K562 (cell line): Measurements from ENCODE around the gene DENR. TPM values are rescaled to one million over a fixed set of nuclear protein-coding genes. Genes with fewer than 3 reads are reported as not detected.
A peak's percentile ranks its signal among the peaks of the same experiment; 100 is the strongest.

Experiments used
- ATAC-seq: fragments of 200-7000 bp; cut with Tn5 transposase; 3 replicates; pipeline ENCODE4 v1.9.1; 2020; ENCODE audit warnings: moderate library complexity
- BruUV-seq: library from RNA; stranded (reverse); fragments of 400-500 nt; replicated peaks from 2 replicates; lab custom pipeline; 2021; lab: Mats Ljungman, UMichigan
- CTCF ChIA-PET: fragments of 300-600 bp; formaldehyde crosslinking; extraction: SDS; loops from one replicate; lab custom pipeline; 2021; ENCODE audit warnings: low intra/inter-chr PET ratio; lab: Yijun Ruan, JAX
- POLR2A ChIA-PET: fragments of 300-600, 350-650 bp; sonication (Branson Sonifier 250); formaldehyde crosslinking; extraction: SDS; loops from one replicate; lab custom pipeline; 2021; ENCODE audit warnings: antibody characterized with exemption, inconsistent platforms; lab: Yijun Ruan, JAX
- DNase-seq, 4 experiments: peaks; one replicate each; pipeline versions ENCODE4 v3.0.0 to v3.0.0-alpha.2; 2011 to 2018; ENCODE audit warnings: low spot score in 3 of 4, mixed read lengths in 3 of 4; ENCODE audit errors: extremely low read depth in 1 of 4
- FAIRE-seq: peaks from 2 replicates; lab custom pipeline; 2011; peaks lifted over from hg19 to GRCh38; lab: Jason Lieb, UNC
- H2AFZ ChIP-seq: 2 replicates; pipeline ENCODE4 v1.6.0; 2011; ENCODE audit warnings: low read depth, low read length, control low read depth, inconsistent platforms
- H3K27ac ChIP-seq: fragments of 200-600 bp; 3 replicates; pipeline ENCODE4 v1.8.0; 2011; ENCODE audit warnings: low read depth, mild to moderate bottlenecking, control low read depth, inconsistent platforms, low read length, moderate library complexity, mixed read lengths; ENCODE audit errors: extremely low read depth
- H3K27me3 ChIP-seq, 2 experiments: fragments of 300-600 bp in 1 of 2; 2 replicates in 1 of 2; 3 replicates in 1 of 2; pipeline versions ENCODE4 v1.6.0 to v1.8.0; 2011; ENCODE audit warnings: inconsistent platforms in 2 of 2, low read length in 2 of 2, mild to moderate bottlenecking in 1 of 2, mixed read lengths in 1 of 2, moderate library complexity in 1 of 2; ENCODE audit not compliant: control insufficient read depth in 2 of 2, insufficient read depth in 2 of 2
- H3K36me3 ChIP-seq: fragments of 300-600 bp; 3 replicates; pipeline ENCODE4 v1.8.0; 2011; ENCODE audit warnings: mild to moderate bottlenecking, low read length, inconsistent platforms; ENCODE audit not compliant: control insufficient read depth, insufficient read depth
- H3K4me1 ChIP-seq, 2 experiments: fragments of 200-600 bp in 1 of 2; replicated peaks in 1 of 2; 2 replicates in 1 of 2; 3 replicates in 1 of 2; pipeline versions ENCODE4 v1.5.1 to v1.8.0; 2011; ENCODE audit warnings: inconsistent platforms in 2 of 2, low read length in 2 of 2, mild to moderate bottlenecking in 1 of 2, mixed read lengths in 1 of 2, moderate library complexity in 1 of 2; ENCODE audit not compliant: control insufficient read depth in 2 of 2, insufficient read depth in 2 of 2
- H3K4me2 ChIP-seq: 2 replicates; pipeline ENCODE4 v1.6.1; 2011; ENCODE audit warnings: low read length, control low read depth, inconsistent platforms, mixed read lengths; ENCODE audit not compliant: insufficient read depth
- H3K4me3 ChIP-seq: fragments of 200-600 bp; sonication (generic), shearing (Covaris generic); 2 replicates; pipeline ENCODE4 v1.5.1; 2016; ENCODE audit warnings: control low read depth, inconsistent platforms
- H3K79me2 ChIP-seq: fragments of 200-600 bp; 3 replicates; pipeline ENCODE4 v1.8.0; 2011; ENCODE audit warnings: low read length, inconsistent platforms; ENCODE audit not compliant: control insufficient read depth, insufficient read depth
- H3K9ac ChIP-seq, 2 experiments: 2 replicates each; pipeline versions ENCODE4 v1.6.0 to v1.6.1; 2011; ENCODE audit warnings: low read depth in 2 of 2, low read length in 2 of 2, control low read depth in 1 of 2, inconsistent platforms in 1 of 2, mild to moderate bottlenecking in 1 of 2, mixed read lengths in 1 of 2; ENCODE audit not compliant: insufficient read depth in 1 of 2
- H3K9me1 ChIP-seq: one replicate; pipeline ENCODE4 v1.6.0; 2011; ENCODE audit warnings: inconsistent platforms, mild to moderate bottlenecking, low read length, moderate library complexity; ENCODE audit not compliant: control insufficient read depth, insufficient read depth
- H3K9me3 ChIP-seq: replicated peaks from 2 replicates; pipeline ENCODE4 v1.5.1; 2011; ENCODE audit warnings: low read depth, low read length, inconsistent platforms; ENCODE audit not compliant: control insufficient read depth, insufficient read depth
- H4K20me1 ChIP-seq: replicated peaks from 2 replicates; pipeline ENCODE4 v1.6.1; 2011; ENCODE audit warnings: low read length, inconsistent platforms, mixed read lengths; ENCODE audit not compliant: control insufficient read depth, insufficient read depth
- ARID2 ChIP-seq: fragments of 450-650 bp; IDR thresholded peaks from 2 replicates; pipeline ENCODE4 v1.6.1; 2017; ENCODE audit warnings: antibody characterized with exemption, mild to moderate bottlenecking
- LCOR ChIP-seq: sonication (generic); formaldehyde crosslinking; IDR thresholded peaks from 2 replicates; pipeline ENCODE4 v1.8.0; 2022; ENCODE audit warnings: mild to moderate bottlenecking, missing genetic modification reagents
- NFRKB ChIP-seq: fragments of 450-650 bp; IDR thresholded peaks from 2 replicates; pipeline ENCODE4 v1.6.1; 2016; ENCODE audit warnings: low read depth
- NR4A1 ChIP-seq, 2 experiments: fragments of 250-450 bp in 1 of 2; fragments of 450-650 bp in 1 of 2; sonication (Bioruptor Pico) in 1 of 2; IDR thresholded peaks; 2 replicates each; pipeline versions ENCODE4 v1.4.0 to v1.6.1; 2016 to 2020; ENCODE audit warnings: mild to moderate bottlenecking in 2 of 2, missing compliant biosample characterization in 1 of 2, missing genetic modification characterization in 1 of 2, moderate library complexity in 1 of 2
- RBM25 ChIP-seq: fragments of 200-400 bp; formaldehyde crosslinking; IDR thresholded peaks from 2 replicates; pipeline ENCODE4 v1.6.1; 2018; ENCODE audit warnings: low read length, low read depth, moderate library complexity; ENCODE audit not compliant: severe bottlenecking
- ZNF121 ChIP-seq: sonication (generic); formaldehyde crosslinking; conservative IDR thresholded peaks from 2 replicates; pipeline ENCODE4 v1.8.0; 2022; ENCODE audit warnings: missing genetic modification reagents
- WGBS: fragments of 100-300 bp; shearing (Covaris generic); methylation state at CpG from one replicate; pipeline ENCODE4 v1.1.6; 2016; ENCODE audit warnings: low coverage, mixed read lengths; ENCODE audit not compliant: insufficient coverage; ENCODE audit errors: missing lambda C conversion rate; 5-methylcytosine and 5-hydroxymethylcytosine counted together
- in situ Hi-C: fragments of 300-500 bp; cut with MboI; formaldehyde crosslinking; loops from 4 replicates; pipeline ENCODE4 v1.15.0; 2018; ENCODE audit warnings: inconsistent platforms, mixed read lengths
- intact Hi-C: fragments of 100-400 bp; cut with micrococcal nuclease; formaldehyde crosslinking; loops from 2 replicates; pipeline ENCODE4 v1.14.2; 2022
- polyA plus RNA-seq, 8 experiments: library from polyadenylated mRNA; depleted of rRNA in 4 of 8; stranded (reverse) in 5 of 8; unstranded in 3 of 8; fragments of >200 nt; fragmentation: Nextera tagmentation in 2 of 8; fragmentation: Illumina TruSeq in 1 of 8; extraction: Ambion mirVana in 2 of 8; extraction: Trizol in 1 of 8; gene quantifications; 2 replicates each; pipeline versions ENCODE4 v1.2.1 to v1.2.3, GENCODE V29; 2011 to 2014; ENCODE audit warnings: inconsistent platforms in 1 of 8, missing spikeins in 1 of 8
- total RNA-seq, 7 experiments: library from RNA; depleted of rRNA in 6 of 7; stranded (reverse); fragments of >200 nt in 6 of 7; fragmentation: Illumina TruSeq in 2 of 7; extraction: Trizol in 2 of 7; gene quantifications; 2 replicates each; pipeline versions ENCODE4 v1.2.1 to v1.2.3, GENCODE V29; 2011 to 2021; ENCODE audit warnings: low replicate concordance in 1 of 7

The DENR gene
- total and polyA plus RNA-seq, 9 of the 15 experiments (the other 6 are each of a cell fraction or from before 2014, with no cell fraction given): 32.5 to 77.4 (median 54.7) TPM

DNA sequence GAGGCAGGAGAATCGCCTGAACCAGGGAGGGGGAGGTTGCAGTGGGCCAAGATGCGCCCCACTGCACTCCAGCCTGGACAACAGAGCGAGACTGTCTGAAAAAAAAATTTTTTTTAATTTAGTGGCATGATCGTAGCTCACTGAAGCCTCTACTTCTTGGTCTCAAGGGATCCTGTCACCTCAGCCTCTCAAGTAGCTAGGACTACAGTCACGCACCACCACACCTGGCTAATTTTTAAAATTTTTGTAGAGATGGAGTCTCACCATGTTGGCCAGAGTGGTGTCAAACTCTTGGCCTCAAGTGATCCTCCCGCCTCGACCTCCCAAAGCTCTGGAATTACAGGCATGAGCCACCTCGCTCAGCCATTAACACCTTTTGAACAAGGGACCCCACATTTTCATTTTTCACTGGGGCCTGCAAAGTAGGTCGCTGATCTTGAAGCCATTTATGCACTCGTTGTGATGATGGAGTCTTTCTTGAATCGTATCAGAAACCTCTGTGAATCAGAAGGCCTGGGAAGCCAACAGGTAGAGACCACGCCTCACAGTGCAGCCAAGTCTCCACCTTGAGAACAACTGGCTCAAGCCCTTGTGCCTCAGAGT is 27.9 kb upstream of the DENR start (continued):
- no peak for TF ChIP-seq NFRKB

DNA sequence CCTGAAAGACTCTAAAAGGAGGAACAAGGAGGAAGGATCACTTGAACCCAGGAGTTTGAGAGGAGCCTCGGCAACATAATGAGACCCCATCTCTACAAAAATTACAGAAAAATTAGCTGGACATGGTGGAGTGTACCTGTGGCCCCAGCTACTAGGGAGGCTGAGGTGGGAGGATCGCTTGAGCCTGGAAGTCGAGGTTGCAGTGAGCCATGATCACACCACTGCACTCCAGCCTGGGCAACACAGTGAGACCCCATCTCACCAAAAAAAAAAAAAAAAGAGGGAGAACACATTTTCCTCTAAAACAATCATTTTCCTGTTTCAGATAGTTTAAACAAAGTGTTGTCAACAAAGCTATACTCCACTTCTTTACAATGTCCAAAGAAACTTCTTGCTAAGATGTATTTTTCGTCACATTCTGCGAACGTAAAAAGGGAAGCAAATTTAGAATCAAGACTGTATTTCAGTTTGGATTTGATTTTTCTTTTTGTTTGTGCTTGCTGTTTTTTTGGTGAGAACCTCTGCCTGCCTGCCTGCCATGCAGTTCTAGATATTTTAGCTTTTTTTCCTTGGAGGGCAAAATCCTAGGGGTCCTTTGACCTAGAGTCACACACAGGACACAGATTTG is 27.1 kb upstream of the DENR start:
- Histone ChIP-seq H2AFZ (no peak overlapping the region), H3K9ac (no peak overlapping the region), H3K36me3 (no peaks in the 10 kb centered on the region), H3K9me1 (no peaks in the 10 kb centered on the region), H3K27ac (no peak overlapping the region), H3K27me3 (peaks cover 17 to 27% of the 10 kb centered on the region in 2 experiments), H3K9me3 (no peaks in the 10 kb centered on the region), H3K79me2 (no peaks in the 10 kb centered on the region), H3K4me3 (no peak overlapping the region), H4K20me1 (peaks cover 3% of the 10 kb centered on the region; the same call in 1 of the 2 replicates), H3K4me2 (no peak overlapping the region), H3K4me1 (peaks cover 8 to 9% of the 10 kb centered on the region in 2 experiments; a peak in 3 of 5 replicates)
- BruUV-seq: no TSS peak
- POLR2A ChIA-PET: interaction anchor here (0.5 to 1.6 kb wide), 3 partner anchors 9 to 67 kb away, joined by 3 to 4 read pairs (median 3); no protein-coding TSS in a partner anchor
- TF ChIP-seq RBM25 (peak; percentile 26), NR4A1 (CRISPR knock-in tag; IDR thresholded peaks at IDR 0.05) (no peak), NR4A1 (tag; IDR thresholded peaks at IDR 0.05) (no peak), ZNF121 (CRISPR knock-in tag) (peak; percentile 91), LCOR (CRISPR knock-in tag) (no peak), ARID2 (no peak)
- CTCF ChIA-PET: no interaction called here
- no peak for ATAC-seq
- 27% methylated on average over 6 of the region's 6 CpGs for WGBS
- DNase-seq: no peak
- intact Hi-C loops (no loop called here), in situ Hi-C loops (no loop called here)
- FAIRE-seq: no peak
